ENCODE data around the gene CSRP3.

GRCh38 chr11:19225123-19225522, 23.3 kb upstream of the CSRP3 start:
- no peak for TF ChIP-seq CTCF (IDR thresholded peaks at IDR 0.05)
- TF ChIP-seq POLR2AphosphoS5 (IDR thresholded peaks at IDR 0.05), result no peak

Measured in sigmoid colon (tissue), 4 donors.